ENCODE results near the gene BRINP3.

Gene BRINP3

GRCh38 chr1:190478149-190479049 is 735 bp upstream of the BRINP3 start:
- Histone ChIP-seq H3K27ac (ENCODE audit: extremely low read depth, low read depth, low read length) (no peak overlapping the region), H3K36me3 (ENCODE audit: control insufficient read depth in 2 of 2, insufficient read depth in 1 of 2, low read length in 2 of 2) (no peaks in the 10 kb centered on the region), H3K4me3 (ENCODE audit: low read depth, low read length) (peak overlapping the region; percentile 46), H3K4me1 (ENCODE audit: control insufficient read depth, insufficient read depth, low read length) (no peaks in the 10 kb centered on the region), H3K9me3 (ENCODE audit: control insufficient read depth, insufficient read depth, low read depth, low read length) (no peaks in the 10 kb centered on the region)
- POLR2A ChIA-PET = no interaction called here
- TF ChIP-seq PRDM4 (tag by site-specific recombination; IDR thresholded peaks at IDR 0.05) (peak; percentile 44; the same call in 1 of the 2 replicates), ZNF391 (tag by site-specific recombination; IDR thresholded peaks at IDR 0.05; ENCODE audit: borderline replicate concordance, low read depth) (no peak), KLF8 (tag by site-specific recombination; IDR thresholded peaks at IDR 0.05) (no peak), ZSCAN4 (tag by site-specific recombination; IDR thresholded peaks at IDR 0.05) (no peak), ZNF621 (tag by site-specific recombination; IDR thresholded peaks at IDR 0.05) (no peak), ZNF596 (tag by site-specific recombination; IDR thresholded peaks at IDR 0.05) (peak; percentile 54; the same call in 1 of the 2 replicates), ZNF341 (tag by site-specific recombination; IDR thresholded peaks at IDR 0.05; ENCODE audit: low read depth) (no peak), ZNF202 (tag by site-specific recombination; IDR thresholded peaks at IDR 0.05; ENCODE audit: borderline replicate concordance) (peak; percentile 99), TRIM28 (IDR thresholded peaks at IDR 0.05; ENCODE audit: borderline replicate concordance, low read length) (peak; percentile 48; the same call in 1 of the 2 replicates), ZNF530 (tag by site-specific recombination; IDR thresholded peaks at IDR 0.05; ENCODE audit: low read depth) (no peak), ZNF112 (tag by site-specific recombination; IDR thresholded peaks at IDR 0.05) (no peak), ZNF830 (tag by site-specific recombination; IDR thresholded peaks at IDR 0.05; ENCODE audit: low read depth) (no peak), ZNF433 (tag by site-specific recombination; IDR thresholded peaks at IDR 0.05; ENCODE audit: low read depth) (no peak), MEIS1 (CRISPR knock-in tag; IDR thresholded peaks at IDR 0.05; ENCODE audit: borderline replicate concordance) (no peak), ZNF701 (tag by site-specific recombination; IDR thresholded peaks at IDR 0.05) (no peak)
- TF ChIP-seq, protein P1, sequence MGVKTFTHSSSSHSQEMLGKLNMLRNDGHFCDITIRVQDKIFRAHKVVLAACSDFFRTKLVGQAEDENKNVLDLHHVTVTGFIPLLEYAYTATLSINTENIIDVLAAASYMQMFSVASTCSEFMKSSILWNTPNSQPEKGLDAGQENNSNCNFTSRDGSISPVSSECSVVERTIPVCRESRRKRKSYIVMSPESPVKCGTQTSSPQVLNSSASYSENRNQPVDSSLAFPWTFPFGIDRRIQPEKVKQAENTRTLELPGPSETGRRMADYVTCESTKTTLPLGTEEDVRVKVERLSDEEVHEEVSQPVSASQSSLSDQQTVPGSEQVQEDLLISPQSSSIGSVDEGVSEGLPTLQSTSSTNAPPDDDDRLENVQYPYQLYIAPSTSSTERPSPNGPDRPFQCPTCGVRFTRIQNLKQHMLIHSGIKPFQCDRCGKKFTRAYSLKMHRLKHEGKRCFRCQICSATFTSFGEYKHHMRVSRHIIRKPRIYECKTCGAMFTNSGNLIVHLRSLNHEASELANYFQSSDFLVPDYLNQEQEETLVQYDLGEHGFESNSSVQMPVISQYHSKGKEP (tag by site-specific recombination; IDR thresholded peaks at IDR 0.05) = no peak
- CTCF ChIA-PET = no interaction called here

- POLR2A ChIA-PET = no interaction called here
- H3K4me3 ChIP-seq (ENCODE audit: low read depth, low read length) = no peak overlapping the region
- no peak for TF ChIP-seq ZNF132 (tag by site-specific recombination; IDR thresholded peaks at IDR 0.05; ENCODE audit: borderline replicate concordance)
- no peaks in the 10 kb centered on the region for H3K36me3 ChIP-seq (ENCODE audit: control insufficient read depth in 2 of 2, insufficient read depth in 1 of 2, low read length in 2 of 2)
- H3K9me3 ChIP-seq (ENCODE audit: control insufficient read depth, insufficient read depth, low read depth, low read length) = no peaks in the 10 kb centered on the region
- no peak overlapping the region for H3K27ac ChIP-seq (ENCODE audit: extremely low read depth, low read depth, low read length)
- no peaks in the 10 kb centered on the region for H3K4me1 ChIP-seq (ENCODE audit: control insufficient read depth, insufficient read depth, low read length)
- CTCF ChIA-PET = interaction anchor here (0.6 kb wide), 1 partner anchor 12 kb away, joined by 3 read pairs; no protein-coding TSS in a partner anchor
Measured at GRCh38 chr1:190476806-190477205, 858 bp downstream of the BRINP3 start.

Measured in HEK293 (cell line).